ENCODE results near the gene FSIP1.
A peak's percentile ranks its signal among the peaks of the same experiment; 100 is the strongest.

Gene FSIP1

GRCh38 chr15:39624806-39625205, 157.8 kb downstream of the FSIP1 start:
- Histone ChIP-seq H3K79me2 (ENCODE audit: control insufficient read depth, insufficient read depth, low read length, poor library complexity) (no peaks in the 10 kb centered on the region), H4K8ac (ENCODE audit: low read depth, low read length) (no peak overlapping the region), H4K12ac (ENCODE audit: low read depth, low read length) (peak overlapping the region; percentile 2), H2BK120ac (ENCODE audit: insufficient read depth, low read length, poor library complexity) (no peak overlapping the region), H2AFZ (ENCODE audit: insufficient read depth, low read length, poor library complexity) (peak overlapping the region; percentile 27), H4K91ac (ENCODE audit: low read depth, low read length) (no peak overlapping the region), H2BK12ac (ENCODE audit: low read length) (peak overlapping the region; percentile 19), H3K14ac (ENCODE audit: low read length) (no peak overlapping the region), H3K27ac (ENCODE audit: low read depth, low read length) (no peak overlapping the region), H3K4me1 (ENCODE audit: control insufficient read depth in 1 of 2, insufficient read depth in 2 of 2, low read length in 2 of 2) (peaks cover 5 to 11% of the 10 kb centered on the region in 2 experiments), H3K4ac (ENCODE audit: low read depth, low read length) (no peak overlapping the region), H3K9me3 (ENCODE audit: insufficient read depth, low read depth, low read length) (no peaks in the 10 kb centered on the region), H3K23ac (ENCODE audit: low read length) (no peak overlapping the region), H2AK5ac (ENCODE audit: low read length) (peak overlapping the region; percentile 49), H2BK5ac (ENCODE audit: low read depth, low read length, poor library complexity) (no peak overlapping the region), H3K79me1 (ENCODE audit: low read length) (peaks cover 3% of the 10 kb centered on the region), H3K18ac (ENCODE audit: low read length) (peak overlapping the region; percentile 57), H3K36me3 (ENCODE audit: control insufficient read depth in 1 of 2, insufficient read depth in 2 of 2, low read length in 2 of 2) (no peaks in the 10 kb centered on the region), H3K4me3 (ENCODE audit: low read depth, low read length) (no peak overlapping the region), H3K9ac (ENCODE audit: low read length) (no peak overlapping the region), H3K4me2 (ENCODE audit: low read length) (no peak overlapping the region), H3K27me3 (ENCODE audit: insufficient read depth, low read length) (no peaks in the 10 kb centered on the region)
- DNase-seq = peak in 1 of 2 donors; percentile 8
- WGBS (ENCODE audit: extremely low coverage, insufficient coverage, insufficient read length) = no CpG with 5 or more reads among the region's 6 CpGs

GRCh38 chr15:39623529-39623931, 159.1 kb downstream of the FSIP1 start:
- H3K9ac ChIP-seq (ENCODE audit: low read length) = no peak overlapping the region
- H3K4ac ChIP-seq (ENCODE audit: low read depth, low read length) = no peak overlapping the region
- H3K27me3 ChIP-seq (ENCODE audit: insufficient read depth, low read length) = no peaks in the 10 kb centered on the region
- no peak overlapping the region for H4K91ac ChIP-seq (ENCODE audit: low read depth, low read length)
- DNase-seq = no peak
- H3K14ac ChIP-seq (ENCODE audit: low read length) = no peak overlapping the region
- WGBS (ENCODE audit: extremely low coverage, insufficient coverage, insufficient read length) = no CpG with 5 or more reads among the region's 4 CpGs
- no peak overlapping the region for H2BK5ac ChIP-seq (ENCODE audit: low read depth, low read length, poor library complexity)
- no peak overlapping the region for H2BK12ac ChIP-seq (ENCODE audit: low read length)
- no peak overlapping the region for H4K12ac ChIP-seq (ENCODE audit: low read depth, low read length)
- H2AK5ac ChIP-seq (ENCODE audit: low read length) = no peak overlapping the region
- peaks cover 5 to 9% of the 10 kb centered on the region in 2 experiments for H3K4me1 ChIP-seq (ENCODE audit: control insufficient read depth in 1 of 2, insufficient read depth in 2 of 2, low read length in 2 of 2)
- no peaks in the 10 kb centered on the region for H3K36me3 ChIP-seq (ENCODE audit: control insufficient read depth in 1 of 2, insufficient read depth in 2 of 2, low read length in 2 of 2)
- no peak overlapping the region for H3K4me2 ChIP-seq (ENCODE audit: low read length)
- H3K79me1 ChIP-seq (ENCODE audit: low read length) = peaks cover 3% of the 10 kb centered on the region
- H3K4me3 ChIP-seq (ENCODE audit: low read depth, low read length) = no peak overlapping the region
- no peaks in the 10 kb centered on the region for H3K9me3 ChIP-seq (ENCODE audit: insufficient read depth, low read depth, low read length)
- no peak overlapping the region for H2BK120ac ChIP-seq (ENCODE audit: insufficient read depth, low read length, poor library complexity)
- no peak overlapping the region for H3K18ac ChIP-seq (ENCODE audit: low read length)
- no peak overlapping the region for H2AFZ ChIP-seq (ENCODE audit: insufficient read depth, low read length, poor library complexity)
- no peaks in the 10 kb centered on the region for H3K79me2 ChIP-seq (ENCODE audit: control insufficient read depth, insufficient read depth, low read length, poor library complexity)
- no peak overlapping the region for H3K27ac ChIP-seq (ENCODE audit: low read depth, low read length)
- H3K23ac ChIP-seq (ENCODE audit: low read length) = peak overlapping the region; percentile 73
- no peak overlapping the region for H4K8ac ChIP-seq (ENCODE audit: low read depth, low read length)

- H3K18ac ChIP-seq (ENCODE audit: low read length) = no peak overlapping the region
Observed at GRCh38 chr15:39622660-39623516, 159.8 kb downstream of the FSIP1 start.

GRCh38 chr15:39621976-39622375, 160.7 kb downstream of the FSIP1 start:
- Histone ChIP-seq H3K79me2 (ENCODE audit: control insufficient read depth, insufficient read depth, low read length, poor library complexity) (no peaks in the 10 kb centered on the region), H2AFZ (ENCODE audit: insufficient read depth, low read length, poor library complexity) (no peak overlapping the region), H4K8ac (ENCODE audit: low read depth, low read length) (no peak overlapping the region), H3K27me3 (ENCODE audit: insufficient read depth, low read length) (no peaks in the 10 kb centered on the region), H2AK5ac (ENCODE audit: low read length) (no peak overlapping the region), H3K23ac (ENCODE audit: low read length) (no peak overlapping the region), H3K79me1 (ENCODE audit: low read length) (peaks cover 3% of the 10 kb centered on the region), H2BK12ac (ENCODE audit: low read length) (no peak overlapping the region), H3K36me3 (ENCODE audit: control insufficient read depth in 1 of 2, insufficient read depth in 2 of 2, low read length in 2 of 2) (no peaks in the 10 kb centered on the region), H3K4ac (ENCODE audit: low read depth, low read length) (no peak overlapping the region), H3K27ac (ENCODE audit: low read depth, low read length) (no peak overlapping the region), H4K91ac (ENCODE audit: low read depth, low read length) (no peak overlapping the region), H3K4me1 (ENCODE audit: control insufficient read depth in 1 of 2, insufficient read depth in 2 of 2, low read length in 2 of 2) (peaks cover 5 to 9% of the 10 kb centered on the region in 2 experiments), H2BK120ac (ENCODE audit: insufficient read depth, low read length, poor library complexity) (no peak overlapping the region), H3K4me2 (ENCODE audit: low read length) (no peak overlapping the region), H3K18ac (ENCODE audit: low read length) (no peak overlapping the region), H3K14ac (ENCODE audit: low read length) (no peak overlapping the region), H3K9ac (ENCODE audit: low read length) (no peak overlapping the region), H3K9me3 (ENCODE audit: insufficient read depth, low read depth, low read length) (no peaks in the 10 kb centered on the region), H3K4me3 (ENCODE audit: low read depth, low read length) (no peak overlapping the region), H2BK5ac (ENCODE audit: low read depth, low read length, poor library complexity) (no peak overlapping the region), H4K12ac (ENCODE audit: low read depth, low read length) (no peak overlapping the region)
- no peak for DNase-seq
- WGBS (ENCODE audit: extremely low coverage, insufficient coverage, insufficient read length) = no CpG with 5 or more reads among the region's 1 CpG

More at GRCh38 chr15:39622660-39623516, 159.8 kb downstream of the FSIP1 start:
- Histone ChIP-seq H3K23ac (ENCODE audit: low read length) (no peak overlapping the region), H4K12ac (ENCODE audit: low read depth, low read length) (no peak overlapping the region), H3K14ac (ENCODE audit: low read length) (no peak overlapping the region), H3K27me3 (ENCODE audit: insufficient read depth, low read length) (no peaks in the 10 kb centered on the region), H3K79me2 (ENCODE audit: control insufficient read depth, insufficient read depth, low read length, poor library complexity) (no peaks in the 10 kb centered on the region), H3K9me3 (ENCODE audit: insufficient read depth, low read depth, low read length) (no peaks in the 10 kb centered on the region), H2AFZ (ENCODE audit: insufficient read depth, low read length, poor library complexity) (no peak overlapping the region), H2BK12ac (ENCODE audit: low read length) (no peak overlapping the region), H3K27ac (ENCODE audit: low read depth, low read length) (no peak overlapping the region), H3K4me3 (ENCODE audit: low read depth, low read length) (no peak overlapping the region), H4K91ac (ENCODE audit: low read depth, low read length) (no peak overlapping the region), H3K79me1 (ENCODE audit: low read length) (peaks cover 3% of the 10 kb centered on the region), H2BK120ac (ENCODE audit: insufficient read depth, low read length, poor library complexity) (no peak overlapping the region), H3K9ac (ENCODE audit: low read length) (no peak overlapping the region), H4K8ac (ENCODE audit: low read depth, low read length) (no peak overlapping the region), H3K36me3 (ENCODE audit: control insufficient read depth in 1 of 2, insufficient read depth in 2 of 2, low read length in 2 of 2) (no peaks in the 10 kb centered on the region), H3K4me2 (ENCODE audit: low read length) (no peak overlapping the region), H2AK5ac (ENCODE audit: low read length) (no peak overlapping the region), H3K4ac (ENCODE audit: low read depth, low read length) (no peak overlapping the region), H3K4me1 (ENCODE audit: control insufficient read depth in 1 of 2, insufficient read depth in 2 of 2, low read length in 2 of 2) (peaks cover 5 to 9% of the 10 kb centered on the region in 2 experiments), H2BK5ac (ENCODE audit: low read depth, low read length, poor library complexity) (no peak overlapping the region)
- DNase-seq = no peak
- no CpG with 5 or more reads among the region's 6 CpGs for WGBS (ENCODE audit: extremely low coverage, insufficient coverage, insufficient read length)
